ENCODE measurements around the gene A4GALT.

The A4GALT gene

GRCh38 chr22:42653999-42654398 lies 66.7 kb downstream of the A4GALT start:
- DNase-seq (ENCODE audit: low read depth in 1 of 2, low spot score in 1 of 2): no peak

GRCh38 chr22:42651134-42651533 lies 69.5 kb downstream of the A4GALT start:
- no peak for DNase-seq (ENCODE audit: low read depth in 1 of 2, low spot score in 1 of 2)

- DNase-seq (ENCODE audit: low read depth in 1 of 2, low spot score in 1 of 2): peak; percentile 57 to 80
Observed at GRCh38 chr22:42649246-42650099, 71.2 kb downstream of the A4GALT start, which contains the start of gene CYB5R3. TSS of gene CYB5R3 (minus strand) at chr22:42649392. CDS start at chr22:42649315, 77 bp downstream.

- peak in 1 of 2 donors; percentile 7 for DNase-seq (ENCODE audit: low read depth in 1 of 2, low spot score in 1 of 2)
Observed at GRCh38 chr22:42648368-42649245, 72.1 kb downstream of the A4GALT start.

- DNase-seq (ENCODE audit: low read depth in 1 of 2, low spot score in 1 of 2): no peak
Observed at GRCh38 chr22:42648017-42648367, 72.7 kb downstream of the A4GALT start.

- DNase-seq (ENCODE audit: low read depth in 1 of 2, low spot score in 1 of 2): no peak
Observed at GRCh38 chr22:42646569-42647525, 73.8 kb downstream of the A4GALT start.

- no peak for DNase-seq (ENCODE audit: low read depth in 1 of 2, low spot score in 1 of 2)
Observed at GRCh38 chr22:42645938-42646568, 74.6 kb downstream of the A4GALT start.

GRCh38 chr22:42645341-42645937 lies 75.2 kb downstream of the A4GALT start:
- no peak for DNase-seq (ENCODE audit: low read depth in 1 of 2, low spot score in 1 of 2)

GRCh38 chr22:42644422-42645340 lies 76.0 kb downstream of the A4GALT start:
- no peak for DNase-seq (ENCODE audit: low read depth in 1 of 2, low spot score in 1 of 2)

- no peak for DNase-seq (ENCODE audit: low read depth in 1 of 2, low spot score in 1 of 2)
Observed at GRCh38 chr22:42643634-42644421, 76.8 kb downstream of the A4GALT start.

GRCh38 chr22:42642806-42643633 lies 77.7 kb downstream of the A4GALT start:
- DNase-seq (ENCODE audit: low read depth in 1 of 2, low spot score in 1 of 2): no peak

Data from stimulated activated CD4-positive, alpha-beta T cell treated with anti-CD3 and anti-CD28 coated beads, Interleukin-15, amount 100 ng/mL, for 1 hour (primary cell).